GM10248 (cell line): Measurements from ENCODE around the gene RDH8.

Source experiments
- CTCF ChIA-PET: fragments of 300-600 bp; sonication (Branson Sonifier 250); formaldehyde crosslinking; extraction: SDS; loops from one replicate; lab custom pipeline; 2021; ENCODE audit warnings: antibody characterized with exemption; lab: Yijun Ruan, JAX
- POLR2A ChIA-PET: fragments of 350-650 bp; sonication (Branson Sonifier 250); formaldehyde crosslinking; extraction: SDS; loops from one replicate; lab custom pipeline; 2020; ENCODE audit warnings: antibody characterized with exemption; lab: Yijun Ruan, JAX
- DNase-seq: peaks from one replicate; pipeline ENCODE4 v3.0.0; 2012; ENCODE audit errors: extremely low spot score
- TF ChIP-seq, protein P1 (sequence below): IDR thresholded peaks from 2 replicates; pipeline ENCODE4 v1.5.1; 2012; ENCODE audit warnings: mild to moderate bottlenecking, low read depth; ENCODE audit errors: extremely low read depth, missing control alignments, control extremely low read depth

The RDH8 gene

DNA sequence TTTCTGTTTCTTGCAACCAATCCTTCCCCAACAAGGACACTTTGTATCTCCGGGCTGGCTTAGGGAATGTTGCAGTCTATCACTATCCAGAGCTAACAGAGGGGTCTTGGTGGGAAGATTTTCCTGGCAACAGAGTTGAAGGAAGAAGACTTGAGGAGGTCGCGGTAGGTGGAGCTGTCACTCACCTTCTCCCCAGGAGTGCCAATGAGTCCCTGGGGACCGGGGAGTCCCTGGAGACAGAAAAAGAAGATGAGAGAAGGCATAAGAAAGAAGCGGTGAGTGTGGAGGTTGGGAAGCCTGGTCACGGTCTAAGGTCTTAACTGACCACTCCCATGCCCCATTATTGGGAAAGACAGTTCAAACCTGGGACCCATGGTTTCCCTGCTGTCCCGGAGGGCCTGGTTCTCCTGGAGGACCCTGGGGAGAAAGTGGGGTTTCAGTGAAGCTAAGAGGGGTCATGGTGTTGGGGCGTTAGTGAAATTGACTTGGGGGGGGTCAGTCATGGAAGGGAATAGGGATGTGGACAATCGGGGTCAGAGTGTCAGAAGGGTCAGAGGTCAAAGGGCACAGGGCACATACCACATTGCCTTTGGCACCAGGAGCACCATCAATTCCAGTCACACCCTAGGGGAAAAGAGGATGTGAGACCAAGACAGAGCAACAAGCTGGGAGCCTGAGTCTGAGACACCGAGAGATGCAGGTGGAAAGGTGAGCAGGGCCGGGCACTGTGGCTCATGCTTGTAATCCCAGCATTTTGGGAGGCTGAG lies 21.7 kb upstream of the RDH8 start:
- TF ChIP-seq, protein P1, sequence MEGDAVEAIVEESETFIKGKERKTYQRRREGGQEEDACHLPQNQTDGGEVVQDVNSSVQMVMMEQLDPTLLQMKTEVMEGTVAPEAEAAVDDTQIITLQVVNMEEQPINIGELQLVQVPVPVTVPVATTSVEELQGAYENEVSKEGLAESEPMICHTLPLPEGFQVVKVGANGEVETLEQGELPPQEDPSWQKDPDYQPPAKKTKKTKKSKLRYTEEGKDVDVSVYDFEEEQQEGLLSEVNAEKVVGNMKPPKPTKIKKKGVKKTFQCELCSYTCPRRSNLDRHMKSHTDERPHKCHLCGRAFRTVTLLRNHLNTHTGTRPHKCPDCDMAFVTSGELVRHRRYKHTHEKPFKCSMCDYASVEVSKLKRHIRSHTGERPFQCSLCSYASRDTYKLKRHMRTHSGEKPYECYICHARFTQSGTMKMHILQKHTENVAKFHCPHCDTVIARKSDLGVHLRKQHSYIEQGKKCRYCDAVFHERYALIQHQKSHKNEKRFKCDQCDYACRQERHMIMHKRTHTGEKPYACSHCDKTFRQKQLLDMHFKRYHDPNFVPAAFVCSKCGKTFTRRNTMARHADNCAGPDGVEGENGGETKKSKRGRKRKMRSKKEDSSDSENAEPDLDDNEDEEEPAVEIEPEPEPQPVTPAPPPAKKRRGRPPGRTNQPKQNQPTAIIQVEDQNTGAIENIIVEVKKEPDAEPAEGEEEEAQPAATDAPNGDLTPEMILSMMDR, result no peak
- no peak for DNase-seq
- CTCF ChIA-PET, result interaction anchor here (4.8 kb wide), 1 partner anchor 9 kb away, joined by 24 read pairs; no protein-coding TSS in a partner anchor
- POLR2A ChIA-PET, result interaction anchor here (0.5 kb wide), 1 partner anchor 43 kb away, joined by 3 read pairs; no protein-coding TSS in a partner anchor

- ChIA-PET CTCF (interaction anchor here (0.6 to 1.1 kb wide), 2 partner anchors 32 to 118 kb away, joined by 3 read pairs; no protein-coding TSS in a partner anchor), POLR2A (no interaction called here)
- TF ChIP-seq, protein P1, result no peak
- DNase-seq, result no peak
These were observed 18.2 kb upstream of the RDH8 start for GRCh38 chr19:9995084-9995483.

- ChIA-PET POLR2A (no interaction called here), CTCF (no interaction called here)
- TF ChIP-seq, protein P1, result no peak
- no peak for DNase-seq
These were observed 17.3 kb upstream of the RDH8 start for GRCh38 chr19:9995999-9996398.

DNA sequence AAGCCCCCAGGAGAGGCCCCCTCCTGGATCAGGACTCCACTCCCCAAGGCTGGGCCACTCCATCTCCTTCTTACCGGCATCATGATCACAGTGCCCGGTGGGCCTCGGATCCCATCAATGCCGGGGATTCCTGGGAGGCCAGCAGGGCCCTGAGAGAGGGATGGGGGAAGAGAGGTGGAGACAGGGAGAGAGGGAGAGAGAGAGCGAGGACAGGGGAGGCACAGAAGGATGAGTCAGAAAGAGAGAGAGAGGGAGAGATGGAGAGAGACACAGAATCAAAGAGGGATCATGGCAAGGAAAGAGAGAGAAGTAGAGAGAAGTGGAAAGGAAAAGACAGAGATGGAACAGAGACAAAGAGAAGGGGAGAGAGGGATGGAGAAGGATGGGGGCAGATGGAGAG lies 16.7 kb upstream of the RDH8 start:
- DNase-seq, result no peak
- POLR2A ChIA-PET, result no interaction called here
- TF ChIP-seq, protein P1, result no peak
- CTCF ChIA-PET, result no interaction called here

- DNase-seq, result peak; percentile 86
- ChIA-PET CTCF (interaction anchor here (0.6 to 5.6 kb wide), 32 partner anchors 8 to 864 kb away, joined by 3 to 41 read pairs (median 4); partner anchors contain the start of genes COL5A3 and PPAN), POLR2A (interaction anchor here (0.6 kb wide), 3 partner anchors 21 to 649 kb away, joined by 4 to 7 read pairs (median 5); no protein-coding TSS in a partner anchor)
- TF ChIP-seq, protein P1, result peak; percentile 76
These were observed 13.0 kb upstream of the RDH8 start for GRCh38 chr19:10000171-10000826.

DNA sequence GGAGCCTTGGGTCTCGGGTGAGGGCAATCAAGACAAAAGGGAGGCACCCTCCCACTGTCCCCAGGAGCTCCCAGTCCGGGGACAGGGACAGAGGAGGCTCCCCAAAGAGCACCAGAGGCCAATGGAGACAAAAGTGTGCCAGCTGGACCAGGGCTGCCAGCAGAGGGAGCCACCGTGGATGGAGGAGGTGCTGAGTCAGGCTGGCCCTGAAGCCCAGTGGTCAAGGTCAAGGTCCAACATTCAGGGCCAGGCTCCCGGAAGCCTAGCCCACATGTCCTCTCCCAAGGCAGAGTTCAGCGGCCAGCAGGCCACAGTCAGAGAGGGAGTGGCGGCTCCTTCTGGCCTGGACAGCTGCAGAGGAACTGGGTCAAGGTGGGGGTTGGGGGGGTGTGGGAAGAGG lies 11.4 kb upstream of the RDH8 start:
- ChIA-PET CTCF (interaction anchor here (0.8 to 5.6 kb wide), 10 partner anchors 9 to 83 kb away, joined by 3 to 41 read pairs (median 5); partner anchors contain the start of gene COL5A3), POLR2A (interaction anchor here (0.7 kb wide), 1 partner anchor 342 kb away, joined by 3 read pairs; no protein-coding TSS in a partner anchor)
- TF ChIP-seq, protein P1, result peak; percentile 33
- DNase-seq, result no peak
